ENCODE measurements around the gene C1QTNF3.
A peak's percentile ranks its signal among the peaks of the same experiment; 100 is the strongest.
"Not testable (repeated sequence)": the region's sequence is repeated elsewhere in the genome, so short reads cannot be mapped to it uniquely, and the experiment has no call there.

The C1QTNF3 gene

DNA sequence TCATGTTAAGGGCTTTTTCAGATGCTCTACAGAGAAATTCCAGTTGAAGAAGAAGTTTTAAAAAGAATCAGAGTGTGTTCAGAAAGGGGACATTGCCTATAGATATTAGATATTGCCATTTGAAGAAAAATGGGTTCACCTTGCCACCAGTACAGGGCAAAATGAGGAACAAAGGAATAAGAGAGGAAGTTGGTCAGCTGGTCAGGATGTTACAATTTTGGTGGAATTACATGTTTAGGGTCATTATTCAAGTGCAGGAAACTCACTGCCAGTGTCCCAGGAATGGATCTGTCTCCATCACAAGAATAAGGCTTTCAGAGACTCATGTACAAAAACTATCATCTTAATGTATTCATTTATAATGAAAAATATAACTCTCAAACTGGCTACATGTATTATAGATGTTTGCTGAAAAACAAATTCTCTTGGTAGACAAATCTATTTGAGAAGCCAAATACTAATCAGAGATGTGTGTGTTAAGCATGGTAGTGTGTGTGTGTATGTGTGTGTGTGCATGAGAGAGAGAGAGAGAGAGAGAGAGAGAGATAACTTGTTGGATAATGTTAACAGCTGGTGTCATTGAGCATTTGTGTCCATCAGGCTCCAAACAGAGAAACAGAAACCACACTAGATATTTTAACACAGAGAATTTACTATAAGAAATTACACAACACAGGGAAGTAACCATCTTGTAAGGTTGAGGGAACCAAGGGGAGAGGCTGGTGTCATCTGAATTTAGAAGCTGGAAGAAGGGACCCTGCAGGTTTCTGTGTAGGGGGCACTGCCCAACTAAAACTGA, 5.0 kb upstream of the C1QTNF3 start:
- no peak for DNase-seq

- no peak for DNase-seq
Measured at GRCh38 chr5:34047143-34047542, 4.1 kb upstream of the C1QTNF3 start.

GRCh38 chr5:34045996-34046395, 3.0 kb upstream of the C1QTNF3 start:
- DNase-seq, result no peak

- peak; percentile 18 for DNase-seq
Measured at GRCh38 chr5:34045023-34045422, 2.0 kb upstream of the C1QTNF3 start.

- DNase-seq, result no peak
Measured at GRCh38 chr5:34042321-34042720, 692 bp downstream of the C1QTNF3 start.

GRCh38 chr5:34041247-34041972, 1.6 kb downstream of the C1QTNF3 start:
- no peak for DNase-seq

- DNase-seq, result no peak
Measured at GRCh38 chr5:34040472-34040871, 2.5 kb downstream of the C1QTNF3 start.

DNA sequence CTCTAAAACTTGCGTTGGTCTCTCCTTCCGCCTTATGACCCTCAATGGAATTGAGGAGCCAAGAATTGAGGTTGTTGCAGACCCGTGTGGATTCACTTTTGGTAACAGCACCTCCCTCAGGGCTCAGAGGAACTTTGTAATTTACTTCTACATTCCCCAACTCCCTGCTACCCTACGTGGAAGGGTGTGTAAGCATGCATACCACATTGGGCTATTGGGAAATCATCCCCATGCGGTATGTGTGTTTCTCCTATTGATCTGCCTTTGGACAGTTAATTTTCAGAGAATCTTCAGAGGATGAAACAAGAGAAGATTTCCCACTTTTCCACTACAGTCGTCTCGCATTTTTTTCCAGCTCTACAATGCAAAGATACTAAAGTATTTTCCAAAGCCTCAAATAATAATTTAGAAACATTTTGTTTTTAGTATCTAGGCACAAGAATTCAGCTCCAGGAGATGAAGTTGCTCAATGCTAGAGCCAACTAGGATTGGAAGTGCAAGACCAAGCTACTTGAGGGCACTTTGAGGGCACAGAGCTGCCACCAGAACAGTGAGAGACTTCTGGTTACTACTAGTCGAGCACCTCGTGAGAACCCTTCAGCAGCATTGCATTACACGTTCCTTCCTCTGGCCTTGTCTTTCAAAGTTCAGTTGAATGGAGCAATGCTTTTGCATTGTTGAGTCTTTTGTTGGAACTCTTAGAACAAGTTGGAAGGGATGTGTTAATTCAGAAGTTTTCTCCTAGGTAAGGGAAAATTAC, 3.4 kb downstream of the C1QTNF3 start:
- DNase-seq, result no peak

DNA sequence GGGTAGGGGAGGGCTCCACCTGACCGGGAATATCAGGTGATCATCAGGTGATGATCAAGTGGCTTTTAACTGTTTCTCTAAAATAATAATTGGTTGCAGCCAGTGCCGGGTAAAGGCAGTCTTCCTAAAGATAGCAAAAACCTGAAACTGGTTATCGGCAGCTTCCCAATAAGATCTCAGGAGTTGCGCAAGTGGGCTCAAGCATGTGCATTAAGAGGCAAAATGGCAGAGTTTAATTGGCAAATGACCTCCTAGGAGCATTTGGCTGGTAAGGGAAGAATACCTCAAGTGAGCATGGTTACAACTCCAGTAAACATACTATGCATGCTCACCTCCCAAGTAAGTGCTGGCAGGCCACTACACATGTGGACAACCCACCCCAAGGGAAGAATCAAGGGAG, 4.2 kb downstream of the C1QTNF3 start:
- DNase-seq, result no peak

- DNase-seq, result no peak
Measured at GRCh38 chr5:34038390-34038789, 4.6 kb downstream of the C1QTNF3 start.

- no peak for DNase-seq
Measured at GRCh38 chr5:34037726-34038125, 5.3 kb downstream of the C1QTNF3 start.

DNA sequence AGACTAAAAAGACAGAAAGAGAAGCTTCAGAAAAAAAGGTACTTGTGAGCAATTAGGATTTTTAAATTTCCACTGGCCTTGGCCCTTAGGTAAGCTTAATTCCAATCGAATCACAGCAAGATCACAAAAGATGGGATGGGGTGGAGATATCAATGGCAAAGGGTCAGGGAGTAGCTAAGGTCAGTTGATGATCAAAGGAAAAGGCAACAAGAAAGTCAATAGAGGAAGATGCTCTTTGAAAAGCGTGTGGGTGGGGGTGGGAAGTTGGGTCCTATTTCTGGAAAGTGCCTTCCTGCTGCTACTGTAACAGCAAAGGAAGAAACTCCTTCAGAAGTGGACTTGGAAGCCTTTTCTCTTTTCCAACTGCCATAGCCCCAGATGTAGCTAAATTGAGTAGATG, 7.3 kb downstream of the C1QTNF3 start:
- no peak for DNase-seq

DNA sequence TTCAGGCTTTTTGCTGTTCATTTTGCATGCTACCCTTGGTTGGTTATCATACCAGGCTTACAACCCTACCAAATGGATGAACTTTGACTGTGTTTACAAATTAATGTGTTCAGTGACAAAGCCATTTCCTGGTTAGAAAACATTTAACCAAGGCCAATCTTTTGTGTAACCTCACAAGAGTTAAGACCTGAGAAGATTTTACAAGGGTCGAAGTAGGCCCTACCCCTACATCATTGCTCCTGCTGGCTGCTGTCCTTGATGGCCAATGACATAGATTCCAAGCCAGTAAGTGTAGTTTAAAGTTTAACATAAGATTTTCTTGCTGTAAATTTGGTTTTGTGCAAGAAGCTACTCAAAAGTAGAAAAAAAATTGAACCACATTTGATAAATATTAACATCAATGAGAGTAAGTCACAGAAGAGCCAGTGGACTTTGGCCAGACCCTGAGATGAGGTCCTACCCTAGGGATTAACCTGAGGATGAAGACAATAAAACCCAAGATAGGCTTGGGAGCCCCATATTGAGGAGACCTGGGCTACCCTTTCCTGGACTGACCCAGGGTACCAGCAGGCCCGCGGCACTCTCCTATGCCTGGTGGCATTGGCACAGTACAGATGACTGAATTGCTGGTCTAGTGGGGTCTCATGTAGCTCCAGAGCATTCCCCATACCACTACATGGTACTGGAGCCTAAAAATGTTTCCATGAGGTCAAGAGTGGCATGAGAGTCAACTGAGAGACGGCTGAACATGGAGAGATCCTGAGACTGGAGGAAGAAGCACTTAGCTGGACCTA, 8.3 kb downstream of the C1QTNF3 start:
- no peak for DNase-seq

- no peak for DNase-seq
Measured at GRCh38 chr5:34031966-34032365, 11.0 kb downstream of the C1QTNF3 start.

DNA sequence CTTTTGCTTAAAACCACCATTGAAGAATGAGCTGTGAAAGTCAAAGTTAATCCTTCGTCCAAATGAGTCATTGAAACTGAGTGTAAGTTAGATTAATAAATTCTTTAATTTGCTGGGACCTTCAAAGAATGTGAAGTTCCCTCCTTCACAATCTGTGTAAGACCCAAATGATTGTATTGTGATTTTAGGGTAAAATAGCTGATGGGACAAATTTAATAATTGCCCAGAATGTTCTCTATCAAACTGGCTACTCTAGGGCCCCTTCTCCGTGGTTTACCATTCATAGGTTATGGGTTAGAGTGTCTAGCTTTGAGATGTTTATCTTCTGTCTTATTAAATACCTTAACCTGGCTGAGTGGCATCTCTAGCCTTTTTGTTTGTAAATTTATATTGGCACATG, 11.9 kb downstream of the C1QTNF3 start:
- DNase-seq, result no peak

DNA sequence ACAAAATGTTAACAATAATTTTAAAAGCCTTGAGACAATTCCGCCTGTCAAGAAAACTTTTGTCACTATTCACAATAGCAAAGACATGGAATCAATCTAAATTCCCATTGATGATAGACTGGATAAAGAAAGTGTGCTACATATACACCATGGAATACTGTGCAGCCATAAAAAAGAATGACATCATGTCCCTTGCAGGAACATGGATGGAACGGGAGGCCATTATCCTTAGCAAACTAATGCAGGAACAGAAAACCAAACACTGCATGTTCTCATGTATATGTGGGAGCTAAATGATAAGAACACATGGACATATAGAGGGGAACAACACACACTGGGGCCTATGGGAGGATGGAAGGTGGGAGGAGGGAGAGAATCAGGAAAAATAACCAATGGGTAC, 12.4 kb downstream of the C1QTNF3 start:
- DNase-seq, result not testable (repeated sequence)

- DNase-seq, result no peak
Measured at GRCh38 chr5:34030048-34030447, 13.0 kb downstream of the C1QTNF3 start.

DNA sequence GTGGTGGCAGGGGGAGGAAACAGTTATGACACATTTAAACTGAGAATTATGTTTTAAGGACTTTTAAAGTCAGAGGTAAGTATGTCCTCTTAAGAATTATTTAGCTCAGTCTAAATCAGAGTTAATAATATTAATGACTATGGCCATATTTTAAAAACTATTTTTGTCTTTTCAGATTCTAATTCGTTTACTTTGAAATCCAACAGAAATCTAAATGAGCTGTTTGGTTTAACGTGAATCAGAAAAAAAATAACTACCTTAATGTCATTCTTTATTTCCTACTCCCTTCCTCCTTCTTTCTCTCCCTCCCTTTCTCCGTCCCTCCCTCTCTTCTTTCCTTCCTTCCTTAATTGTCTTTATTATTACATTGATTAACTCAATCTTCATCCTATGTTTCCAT, 14.7 kb downstream of the C1QTNF3 start:
- no peak for DNase-seq

DNA sequence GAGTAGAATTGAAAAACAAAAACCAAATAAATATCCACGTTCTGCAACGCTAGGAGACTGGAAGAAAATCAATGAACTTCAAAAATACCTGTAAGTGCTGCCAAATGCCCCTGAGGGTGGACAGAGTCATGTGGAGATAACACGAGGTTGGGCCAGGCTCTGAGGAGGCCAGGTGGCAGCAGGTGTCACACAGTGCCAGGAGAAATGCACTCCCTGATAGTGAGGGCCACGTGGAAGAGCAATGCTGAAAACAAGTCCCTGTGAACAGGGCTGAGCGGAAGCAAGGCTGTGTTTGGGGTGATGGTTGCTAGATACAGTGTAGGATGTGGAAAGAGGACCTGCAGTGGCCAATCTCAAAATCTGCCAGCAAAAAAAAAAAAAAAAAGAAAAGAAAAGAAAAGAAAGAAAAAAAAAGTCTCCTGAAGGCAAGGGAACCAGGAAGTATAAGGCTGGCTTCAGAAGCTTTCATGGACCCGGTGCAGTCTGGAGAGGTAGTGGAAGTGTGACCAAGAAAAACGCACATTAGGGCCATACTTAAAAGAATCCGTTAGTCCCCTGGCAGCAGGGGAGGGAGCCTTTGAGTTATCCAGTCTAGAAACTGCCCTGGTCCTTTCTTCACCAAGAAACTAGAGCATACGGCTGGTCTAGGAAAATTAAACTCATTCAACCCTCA, 16.8 kb downstream of the C1QTNF3 start:
- no peak for DNase-seq

- no peak for DNase-seq
Measured at GRCh38 chr5:34022121-34022705, 20.8 kb downstream of the C1QTNF3 start.

DNA sequence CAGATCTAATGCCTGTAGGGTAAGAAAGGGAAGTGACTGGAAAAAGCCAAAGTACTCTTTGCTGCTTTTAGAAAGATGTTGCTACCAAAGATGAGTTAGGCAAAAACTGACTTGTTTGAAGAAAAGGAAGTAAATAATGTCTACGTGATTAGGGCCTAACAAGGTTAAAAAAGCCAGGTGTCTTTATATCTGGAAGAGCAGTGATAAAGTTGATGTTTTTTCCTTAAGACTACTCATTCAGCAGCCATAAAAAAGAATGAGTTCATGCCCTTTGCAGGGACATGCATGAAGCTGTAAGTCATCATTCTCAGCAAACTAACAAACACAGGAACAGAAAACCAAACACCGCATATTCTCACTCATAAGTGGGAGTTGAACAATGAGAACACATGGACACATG, 21.7 kb downstream of the C1QTNF3 start:
- no peak for DNase-seq

- no peak for DNase-seq
Measured at GRCh38 chr5:34020726-34021125, 22.3 kb downstream of the C1QTNF3 start.

All from CD4-positive, alpha-beta T cell treated with Interleukin-15 for 1 hour (primary cell).